Stimulated activated naive CD8-positive, alpha-beta T cell treated with anti-CD3 and anti-CD28 coated beads, Interleukin-15, amount 100 ng/mL, for 72 hours (primary cell): ENCODE measurements around the gene NUBP2.

ENCODE experiments used
- ATAC-seq: fragments of 150-1000 bp; cut with Tn5 transposase; 2 replicates; pipeline ENCODE4 v1.10.0; 2021; ENCODE audit warnings: mild to moderate bottlenecking, moderate library complexity
- DNase-seq, 2 donors: peaks; one replicate each; pipeline ENCODE4 v3.0.0; 2021 to 2022
- H3K27ac Mint-ChIP-seq, 2 donors: one replicate each; pipeline ENCODE4 v1.8.0; 2022; ENCODE audit warnings: mild to moderate bottlenecking in 2 of 2, mixed read lengths in 2 of 2, moderate library complexity in 2 of 2
- H3K27me3 Mint-ChIP-seq: one replicate; pipeline ENCODE4 v1.8.0; 2022; ENCODE audit warnings: mixed read lengths
- H3K4me1 Mint-ChIP-seq: one replicate; pipeline ENCODE4 v1.8.0; 2022; ENCODE audit warnings: mild to moderate bottlenecking, mixed read lengths
- H3K4me3 Mint-ChIP-seq, 2 donors: one replicate each; pipeline ENCODE4 v1.8.0; 2022; ENCODE audit warnings: mild to moderate bottlenecking in 2 of 2, mixed read lengths in 2 of 2, moderate library complexity in 1 of 2
- H3K9me3 Mint-ChIP-seq, 2 donors: one replicate each; pipeline ENCODE4 v1.8.0; 2022; ENCODE audit warnings: mixed read lengths in 2 of 2

NUBP2 gene

GRCh38 chr16:1749152-1750117 lies 33.3 kb upstream of the NUBP2 start:
- no peaks in the 10 kb centered on the region for H3K27me3 Mint-ChIP-seq
- no peak for DNase-seq
- H3K9me3 Mint-ChIP-seq: no peaks in the 10 kb centered on the region
- no peak for ATAC-seq
- H3K4me1 Mint-ChIP-seq: no peaks in the 10 kb centered on the region
- H3K27ac Mint-ChIP-seq: no peak overlapping the region
- no peak overlapping the region for H3K4me3 Mint-ChIP-seq

GRCh38 chr16:1751946-1752345 lies 30.8 kb upstream of the NUBP2 start:
- Mint-ChIP-seq H3K27me3 (no peaks in the 10 kb centered on the region), H3K4me3 (no peak overlapping the region), H3K4me1 (peaks cover 5% of the 10 kb centered on the region), H3K27ac (peak overlapping the region in 1 of 2 donors; percentile 27), H3K9me3 (no peaks in the 10 kb centered on the region)
- DNase-seq: no peak
- ATAC-seq: no peak

DNA sequence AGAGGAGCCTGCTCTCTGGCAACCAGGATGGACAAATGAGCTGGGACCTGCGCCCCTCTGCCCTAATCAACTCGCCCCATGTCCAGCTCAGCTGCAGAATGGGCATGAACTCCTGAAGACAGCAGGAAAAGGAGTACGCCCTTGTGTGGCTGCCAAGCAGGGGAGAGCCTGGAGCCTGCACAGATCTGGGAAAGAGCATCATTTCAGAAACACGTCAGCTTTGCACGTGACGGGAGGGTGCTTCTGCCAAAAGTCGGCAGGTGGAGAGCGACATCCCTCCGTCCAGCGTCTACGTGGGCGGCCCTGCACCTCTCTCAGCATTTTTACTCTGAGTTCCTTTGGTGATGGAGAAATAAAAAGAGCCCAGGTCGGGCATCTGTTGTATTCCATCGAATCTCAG lies 29.9 kb upstream of the NUBP2 start:
- H3K9me3 Mint-ChIP-seq: no peaks in the 10 kb centered on the region
- H3K27me3 Mint-ChIP-seq: no peaks in the 10 kb centered on the region

GRCh38 chr16:1754204-1754603 lies 28.6 kb upstream of the NUBP2 start:
- DNase-seq: no peak
- Mint-ChIP-seq H3K4me3 (no peak overlapping the region), H3K27me3 (no peaks in the 10 kb centered on the region), H3K27ac (peak overlapping the region in 1 of 2 donors; percentile 89), H3K4me1 (peaks cover 16% of the 10 kb centered on the region), H3K9me3 (no peaks in the 10 kb centered on the region)
- no peak for ATAC-seq

More for the DNA sequence above, 29.9 kb upstream of the NUBP2 start:
- no peak for ATAC-seq
- DNase-seq: no peak
- Mint-ChIP-seq H3K27ac (no peak overlapping the region), H3K4me3 (no peak overlapping the region), H3K4me1 (peaks cover 14% of the 10 kb centered on the region)

GRCh38 chr16:1757714-1758461 lies 24.9 kb upstream of the NUBP2 start:
- no peaks in the 10 kb centered on the region for H3K27me3 Mint-ChIP-seq
- H3K9me3 Mint-ChIP-seq: no peaks in the 10 kb centered on the region
- no peak overlapping the region for H3K4me3 Mint-ChIP-seq
- no peak for DNase-seq
- peaks cover 16% of the 10 kb centered on the region for H3K4me1 Mint-ChIP-seq
- ATAC-seq: peak; percentile 11
- no peak overlapping the region for H3K27ac Mint-ChIP-seq

GRCh38 chr16:1758923-1759322 lies 23.8 kb upstream of the NUBP2 start:
- no peak overlapping the region for H3K4me3 Mint-ChIP-seq
- H3K9me3 Mint-ChIP-seq: no peaks in the 10 kb centered on the region
- H3K27ac Mint-ChIP-seq: peak overlapping the region; percentile 52 to 89
- ATAC-seq (no peak), DNase-seq (no peak)
- H3K27me3 Mint-ChIP-seq: no peaks in the 10 kb centered on the region
- peaks cover 16% of the 10 kb centered on the region for H3K4me1 Mint-ChIP-seq

- ATAC-seq (no peak), DNase-seq (no peak)
- Mint-ChIP-seq H3K27ac (no peak overlapping the region), H3K4me3 (no peak overlapping the region), H3K9me3 (no peaks in the 10 kb centered on the region), H3K4me1 (peaks cover 16% of the 10 kb centered on the region), H3K27me3 (no peaks in the 10 kb centered on the region)
Observed at GRCh38 chr16:1759511-1759910, 23.2 kb upstream of the NUBP2 start.

DNA sequence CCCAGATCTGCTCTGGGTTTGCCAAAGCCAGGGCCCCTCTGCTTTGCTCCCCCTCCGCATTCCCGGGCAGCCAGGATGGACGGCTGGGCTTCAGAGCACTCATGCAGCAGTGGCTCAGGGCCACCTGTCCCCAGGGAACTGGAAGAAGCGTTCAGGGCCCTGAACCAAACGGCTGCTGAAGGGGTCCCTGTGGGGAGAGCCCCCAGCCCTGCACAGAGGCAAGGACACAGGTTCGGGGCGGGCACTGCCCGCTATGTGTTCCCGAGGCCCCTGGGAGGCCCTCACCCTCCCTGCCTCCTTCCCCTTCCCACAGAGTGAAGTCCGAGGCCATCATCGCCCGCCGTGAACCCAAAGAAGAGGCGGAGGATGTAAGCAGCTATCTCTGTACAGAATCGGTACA lies 21.8 kb upstream of the NUBP2 start:
- H3K4me1 Mint-ChIP-seq: peaks cover 16% of the 10 kb centered on the region
- no peak overlapping the region for H3K4me3 Mint-ChIP-seq
- DNase-seq: no peak
- no peaks in the 10 kb centered on the region for H3K27me3 Mint-ChIP-seq
- H3K27ac Mint-ChIP-seq: peak overlapping the region in 1 of 2 donors; percentile 23
- ATAC-seq: no peak
- no peaks in the 10 kb centered on the region for H3K9me3 Mint-ChIP-seq

DNA sequence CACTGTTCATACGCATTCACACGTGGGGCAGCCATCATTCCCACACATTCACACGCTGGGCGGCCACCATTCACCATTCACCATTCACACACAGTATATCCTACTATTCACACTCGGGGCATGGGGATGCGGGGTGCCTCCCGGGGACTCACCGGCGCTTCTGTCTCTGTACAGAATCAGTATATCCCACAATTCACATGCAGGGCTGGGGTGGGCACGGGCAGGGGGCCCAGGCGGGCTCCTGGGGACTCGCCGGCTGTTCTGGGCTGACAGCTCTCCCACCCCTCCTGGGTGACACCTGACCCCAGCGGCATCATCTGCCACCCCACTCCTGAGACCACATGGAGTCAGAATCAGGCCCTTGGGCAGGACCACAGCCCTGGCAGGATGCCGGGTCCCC lies 21.0 kb upstream of the NUBP2 start:
- ATAC-seq (no peak), DNase-seq (no peak)
- Mint-ChIP-seq H3K4me1 (peaks cover 12% of the 10 kb centered on the region), H3K27ac (peak overlapping the region in 1 of 2 donors; percentile 8), H3K4me3 (no peak overlapping the region), H3K9me3 (no peaks in the 10 kb centered on the region), H3K27me3 (no peaks in the 10 kb centered on the region)

DNA sequence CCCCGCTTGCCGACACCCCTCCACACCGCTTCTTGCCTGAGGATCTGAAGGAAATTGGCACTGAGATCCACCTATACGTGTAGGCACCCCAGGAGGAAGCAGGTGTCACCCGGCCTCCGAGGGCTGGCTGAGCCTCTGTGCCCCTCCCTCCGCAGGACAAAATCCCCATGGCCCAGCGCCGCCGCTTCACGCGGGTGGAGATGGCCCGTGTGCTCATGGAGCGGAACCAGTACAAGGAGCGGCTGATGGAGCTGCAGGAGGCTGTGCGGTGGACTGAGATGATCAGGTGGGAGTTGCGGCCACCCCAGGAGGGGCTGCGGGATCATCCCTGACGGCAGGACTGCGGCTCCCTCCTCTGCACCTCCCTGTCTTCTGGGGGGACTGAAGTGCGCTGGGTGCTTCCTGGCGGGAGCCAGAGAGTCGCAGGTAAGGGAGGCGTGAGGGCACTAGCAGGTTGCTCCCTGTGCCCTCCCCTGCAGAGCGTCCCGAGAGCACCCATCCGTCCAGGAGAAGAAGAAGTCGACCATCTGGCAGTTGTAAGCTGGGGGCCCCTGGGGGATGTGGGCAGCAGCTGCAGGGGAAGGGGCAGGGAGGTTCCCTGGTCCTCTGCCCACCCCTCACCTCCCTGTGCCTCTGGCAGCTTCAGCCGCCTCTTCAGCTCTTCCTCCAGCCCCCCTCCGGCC lies 20.4 kb upstream of the NUBP2 start:
- Mint-ChIP-seq H3K4me1 (peaks cover 6% of the 10 kb centered on the region), H3K27ac (no peak overlapping the region), H3K9me3 (no peaks in the 10 kb centered on the region), H3K27me3 (no peaks in the 10 kb centered on the region), H3K4me3 (no peak overlapping the region)
- no peak for DNase-seq
- ATAC-seq: no peak

- H3K4me1 Mint-ChIP-seq: peaks cover under 1% of the 10 kb centered on the region
- H3K27ac Mint-ChIP-seq: no peak overlapping the region
- no peaks in the 10 kb centered on the region for H3K27me3 Mint-ChIP-seq
- DNase-seq (no peak), ATAC-seq (no peak)
- no peaks in the 10 kb centered on the region for H3K9me3 Mint-ChIP-seq
- no peak overlapping the region for H3K4me3 Mint-ChIP-seq
Observed at GRCh38 chr16:1762879-1763520, 19.8 kb upstream of the NUBP2 start.

DNA sequence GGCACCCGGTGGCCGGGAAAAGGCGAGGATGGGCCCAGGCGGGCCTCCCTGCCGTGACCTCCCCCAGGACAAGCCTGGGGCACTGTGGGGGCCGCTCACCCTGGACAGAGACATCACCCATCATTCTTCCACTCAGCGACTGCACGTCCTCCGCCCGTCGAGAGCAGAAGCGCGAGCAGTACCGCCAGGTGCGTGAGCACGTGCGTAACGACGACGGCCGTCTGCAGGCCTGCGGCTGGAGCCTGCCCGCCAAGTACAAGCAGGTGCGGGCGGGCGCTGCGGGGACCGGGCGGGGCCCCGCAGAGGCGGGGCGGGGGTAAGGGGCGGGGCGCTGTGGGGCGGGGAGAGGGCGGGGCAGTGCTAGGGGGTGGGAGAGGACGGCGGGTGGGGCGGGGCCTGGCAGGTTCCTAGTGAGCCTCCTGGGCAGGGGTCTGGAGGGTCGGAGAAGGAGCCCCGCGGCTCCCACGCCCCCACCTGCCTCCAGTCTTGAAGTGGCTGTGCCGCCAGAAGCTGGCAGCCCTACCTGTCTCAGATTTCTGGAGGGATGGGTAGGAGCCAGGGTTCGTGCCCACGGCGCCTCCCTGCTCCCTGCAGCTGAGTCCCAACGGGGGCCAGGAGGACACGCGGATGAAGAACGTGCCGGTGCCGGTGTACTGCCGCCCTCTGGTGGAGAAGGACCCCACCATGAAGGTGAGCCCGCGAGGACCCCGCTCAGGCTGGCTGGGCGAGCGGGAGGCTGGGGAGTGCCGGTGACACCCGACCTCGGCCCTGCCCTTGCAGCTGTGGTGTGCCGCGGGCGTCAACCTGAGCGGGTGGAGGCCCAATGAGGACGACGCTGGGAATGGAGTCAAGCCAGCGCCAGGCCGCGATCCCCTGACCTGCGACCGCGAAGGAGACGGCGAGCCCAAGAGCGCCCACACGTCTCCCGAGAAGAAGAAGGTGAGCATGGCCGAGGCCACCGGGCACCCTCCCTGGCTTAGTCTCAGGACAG lies 18.9 kb upstream of the NUBP2 start:
- Mint-ChIP-seq H3K27me3 (no peaks in the 10 kb centered on the region), H3K4me1 (peaks cover 9% of the 10 kb centered on the region), H3K9me3 (no peaks in the 10 kb centered on the region), H3K27ac (no peak overlapping the region), H3K4me3 (no peak overlapping the region)
- ATAC-seq (no peak), DNase-seq (no peak)

DNA sequence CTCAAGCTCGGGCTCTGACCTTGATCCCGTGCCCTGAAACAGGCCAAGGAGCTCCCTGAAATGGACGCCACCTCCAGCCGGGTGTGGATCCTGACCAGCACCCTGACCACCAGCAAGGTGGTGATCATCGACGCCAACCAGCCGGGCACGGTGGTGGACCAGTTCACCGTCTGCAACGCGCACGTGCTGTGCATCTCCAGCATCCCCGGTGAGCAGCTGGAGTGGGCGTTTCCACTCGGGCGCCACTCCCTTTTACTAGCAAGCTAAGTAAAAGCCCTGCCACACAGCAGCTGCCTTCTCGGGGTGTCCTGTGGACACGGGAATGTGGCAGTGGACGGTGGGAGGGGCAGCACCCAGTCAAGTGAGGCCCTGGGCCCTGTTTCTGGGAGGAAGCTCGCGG lies 17.8 kb upstream of the NUBP2 start:
- H3K4me3 Mint-ChIP-seq: no peak overlapping the region
- H3K27ac Mint-ChIP-seq: no peak overlapping the region
- DNase-seq: no peak
- H3K27me3 Mint-ChIP-seq: no peaks in the 10 kb centered on the region
- H3K4me1 Mint-ChIP-seq: peaks cover 20% of the 10 kb centered on the region
- no peak for ATAC-seq
- no peaks in the 10 kb centered on the region for H3K9me3 Mint-ChIP-seq

DNA sequence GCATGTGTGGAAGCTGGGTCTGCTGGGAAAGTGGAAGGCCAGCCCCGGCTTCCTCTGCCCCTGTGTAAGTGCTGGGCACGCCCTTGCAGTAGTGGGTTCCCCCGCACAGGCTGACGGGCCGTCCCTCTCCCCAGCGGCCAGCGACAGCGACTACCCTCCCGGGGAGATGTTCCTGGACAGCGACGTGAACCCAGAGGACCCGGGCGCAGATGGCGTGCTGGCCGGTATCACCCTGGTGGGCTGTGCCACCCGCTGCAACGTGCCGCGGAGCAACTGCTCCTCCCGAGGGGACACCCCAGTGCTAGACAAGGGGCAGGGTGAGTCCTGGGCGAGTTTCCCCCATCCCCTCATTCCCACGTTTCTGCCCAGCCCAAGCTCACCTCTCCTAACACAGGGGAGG lies 16.9 kb upstream of the NUBP2 start:
- H3K27me3 Mint-ChIP-seq: no peaks in the 10 kb centered on the region
- no peak overlapping the region for H3K4me3 Mint-ChIP-seq
- no peaks in the 10 kb centered on the region for H3K9me3 Mint-ChIP-seq
- DNase-seq: no peak
- H3K4me1 Mint-ChIP-seq: peaks cover 27% of the 10 kb centered on the region
- ATAC-seq: no peak
- H3K27ac Mint-ChIP-seq: no peak overlapping the region
